Stomach (tissue), 4 donors: ENCODE data around the gene PPP2R2C.

ENCODE experiments used
- EP300 ChIP-seq: sonication (generic); formaldehyde crosslinking; IDR thresholded peaks from one replicate; pipeline ENCODE4 v1.6.1; 2017; ENCODE audit warnings: antibody characterized with exemption
- POLR2A ChIP-seq, 4 donors: fragments of 450-650 bp; IDR thresholded peaks; one replicate each; pipeline ENCODE4 v1.6.1; 2016; ENCODE audit warnings: antibody characterized with exemption in 4 of 4, control low read depth in 2 of 4, mild to moderate bottlenecking in 1 of 4, moderate library complexity in 1 of 4
- TF ChIP-seq, protein P1 (sequence below), 7 experiments: fragments of 450-650 bp in 4 of 7; fragments of 200-600 bp in 3 of 7; sonication (generic) in 3 of 7; IDR thresholded peaks; one replicate each; pipeline ENCODE4 v1.5.1; 2016 to 2019; ENCODE audit warnings: antibody characterized with exemption in 7 of 7, control low read depth in 2 of 7, mild to moderate bottlenecking in 1 of 7

DNA sequence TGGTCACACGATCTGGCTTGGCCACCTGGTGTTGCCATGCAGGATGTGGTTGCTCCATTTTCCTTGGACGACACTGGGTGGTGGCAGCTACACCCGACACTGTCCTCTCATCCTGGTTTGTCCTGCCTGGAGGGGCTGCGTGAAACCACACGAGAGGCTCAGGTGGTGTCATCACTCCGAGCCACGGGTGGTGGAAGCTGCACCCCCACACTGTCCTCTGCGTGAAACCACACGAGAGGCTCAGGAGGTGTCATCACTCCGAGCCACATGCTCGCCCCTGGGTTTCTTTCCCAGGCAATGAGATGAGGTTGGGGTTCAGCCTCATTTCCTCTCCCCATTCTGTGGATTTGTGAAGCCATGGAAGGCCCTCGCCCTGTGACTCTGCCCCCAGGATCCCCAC is 168.5 kb downstream of the PPP2R2C start:
- TF ChIP-seq, protein P1, sequence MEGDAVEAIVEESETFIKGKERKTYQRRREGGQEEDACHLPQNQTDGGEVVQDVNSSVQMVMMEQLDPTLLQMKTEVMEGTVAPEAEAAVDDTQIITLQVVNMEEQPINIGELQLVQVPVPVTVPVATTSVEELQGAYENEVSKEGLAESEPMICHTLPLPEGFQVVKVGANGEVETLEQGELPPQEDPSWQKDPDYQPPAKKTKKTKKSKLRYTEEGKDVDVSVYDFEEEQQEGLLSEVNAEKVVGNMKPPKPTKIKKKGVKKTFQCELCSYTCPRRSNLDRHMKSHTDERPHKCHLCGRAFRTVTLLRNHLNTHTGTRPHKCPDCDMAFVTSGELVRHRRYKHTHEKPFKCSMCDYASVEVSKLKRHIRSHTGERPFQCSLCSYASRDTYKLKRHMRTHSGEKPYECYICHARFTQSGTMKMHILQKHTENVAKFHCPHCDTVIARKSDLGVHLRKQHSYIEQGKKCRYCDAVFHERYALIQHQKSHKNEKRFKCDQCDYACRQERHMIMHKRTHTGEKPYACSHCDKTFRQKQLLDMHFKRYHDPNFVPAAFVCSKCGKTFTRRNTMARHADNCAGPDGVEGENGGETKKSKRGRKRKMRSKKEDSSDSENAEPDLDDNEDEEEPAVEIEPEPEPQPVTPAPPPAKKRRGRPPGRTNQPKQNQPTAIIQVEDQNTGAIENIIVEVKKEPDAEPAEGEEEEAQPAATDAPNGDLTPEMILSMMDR (IDR thresholded peaks at IDR 0.05) = no peak
- TF ChIP-seq POLR2A (IDR thresholded peaks at IDR 0.05) (no peak), EP300 (no peak)
